Kidney epithelial cell (primary cell): ENCODE measurements around the gene PTCRA. TPM values are rescaled to one million over a fixed set of nuclear protein-coding genes. Genes with fewer than 3 reads are reported as not detected.

Experiments
- DNase-seq: peaks from one replicate; pipeline ENCODE4 v3.0.0-alpha.2; 2010; ENCODE audit warnings: low read depth
- H3K27me3 ChIP-seq: 2 replicates; pipeline ENCODE4 v1.6.0; 2011; ENCODE audit warnings: low read length; ENCODE audit not compliant: control insufficient read depth, insufficient read depth
- H3K36me3 ChIP-seq: 2 replicates; pipeline ENCODE4 v1.5.1; 2011; ENCODE audit warnings: low read length; ENCODE audit not compliant: control insufficient read depth, insufficient read depth
- H3K4me3 ChIP-seq: 2 replicates; pipeline ENCODE4 v1.5.1; 2011; ENCODE audit warnings: low read depth, mild to moderate bottlenecking, control low read depth, low read length
- total RNA-seq: library from RNA; depleted of rRNA; stranded (reverse); fragments of >200 nt; gene quantifications from 2 replicates; pipeline ENCODE4 v1.2.3, GENCODE V29; 2015
- TF ChIP-seq, protein P1 (sequence below): IDR thresholded peaks from 2 replicates; pipeline ENCODE4 v1.5.1; 2011; ENCODE audit warnings: mild to moderate bottlenecking, moderate library complexity, low read length, control low read depth, inconsistent platforms; ENCODE audit not compliant: insufficient read depth, poor library complexity, severe bottlenecking

Gene PTCRA
- total RNA-seq, 1 donor from 2014 or later: not detected

DNA sequence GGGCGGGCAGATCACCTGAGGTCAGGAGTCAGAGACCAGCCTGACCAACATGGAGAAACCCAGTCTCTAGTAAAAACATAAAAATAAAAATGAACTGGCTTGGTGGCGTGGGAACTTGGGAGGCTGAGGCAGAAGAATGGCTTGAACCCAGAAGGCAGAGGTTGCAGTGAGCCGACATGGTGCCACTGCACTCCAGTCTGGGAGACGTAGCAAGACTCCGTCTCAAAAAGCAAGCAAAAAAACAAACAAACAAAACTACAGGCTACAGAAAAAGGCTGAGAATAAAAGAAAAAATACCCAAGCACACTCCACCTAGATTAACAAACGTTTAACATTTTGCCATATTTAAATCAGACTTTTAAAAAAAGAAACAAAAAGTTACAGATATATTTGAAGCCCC lies 5.9 kb downstream of the PTCRA start:
- Histone ChIP-seq H3K4me3 (no peak overlapping the region), H3K36me3 (no peaks in the 10 kb centered on the region), H3K27me3 (peaks cover 2% of the 10 kb centered on the region)
- TF ChIP-seq, protein P1, sequence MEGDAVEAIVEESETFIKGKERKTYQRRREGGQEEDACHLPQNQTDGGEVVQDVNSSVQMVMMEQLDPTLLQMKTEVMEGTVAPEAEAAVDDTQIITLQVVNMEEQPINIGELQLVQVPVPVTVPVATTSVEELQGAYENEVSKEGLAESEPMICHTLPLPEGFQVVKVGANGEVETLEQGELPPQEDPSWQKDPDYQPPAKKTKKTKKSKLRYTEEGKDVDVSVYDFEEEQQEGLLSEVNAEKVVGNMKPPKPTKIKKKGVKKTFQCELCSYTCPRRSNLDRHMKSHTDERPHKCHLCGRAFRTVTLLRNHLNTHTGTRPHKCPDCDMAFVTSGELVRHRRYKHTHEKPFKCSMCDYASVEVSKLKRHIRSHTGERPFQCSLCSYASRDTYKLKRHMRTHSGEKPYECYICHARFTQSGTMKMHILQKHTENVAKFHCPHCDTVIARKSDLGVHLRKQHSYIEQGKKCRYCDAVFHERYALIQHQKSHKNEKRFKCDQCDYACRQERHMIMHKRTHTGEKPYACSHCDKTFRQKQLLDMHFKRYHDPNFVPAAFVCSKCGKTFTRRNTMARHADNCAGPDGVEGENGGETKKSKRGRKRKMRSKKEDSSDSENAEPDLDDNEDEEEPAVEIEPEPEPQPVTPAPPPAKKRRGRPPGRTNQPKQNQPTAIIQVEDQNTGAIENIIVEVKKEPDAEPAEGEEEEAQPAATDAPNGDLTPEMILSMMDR: no peak
- DNase-seq: no peak

DNA sequence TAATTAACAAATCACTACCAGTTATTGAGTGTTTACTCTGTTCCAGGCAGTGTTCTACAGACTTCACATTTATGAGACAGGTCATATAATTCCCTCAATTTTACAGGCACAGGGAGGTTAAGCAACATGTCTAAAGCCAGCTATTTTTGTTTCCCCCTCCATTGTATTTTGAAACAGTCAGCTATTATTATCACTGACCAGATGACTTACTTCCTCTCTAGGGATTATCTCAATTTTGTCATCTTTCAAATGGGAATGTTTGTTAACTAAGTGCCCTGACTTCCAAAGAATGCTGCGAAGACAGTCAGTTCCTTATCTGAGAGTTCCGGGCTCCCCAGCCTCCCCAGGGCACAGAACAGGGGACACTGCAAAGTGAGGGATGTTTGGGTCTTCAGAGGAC lies 7.8 kb downstream of the PTCRA start:
- no peak for DNase-seq
- no peaks in the 10 kb centered on the region for H3K36me3 ChIP-seq
- peaks cover 2% of the 10 kb centered on the region for H3K27me3 ChIP-seq
- TF ChIP-seq, protein P1: no peak
- H3K4me3 ChIP-seq: no peak overlapping the region

DNA sequence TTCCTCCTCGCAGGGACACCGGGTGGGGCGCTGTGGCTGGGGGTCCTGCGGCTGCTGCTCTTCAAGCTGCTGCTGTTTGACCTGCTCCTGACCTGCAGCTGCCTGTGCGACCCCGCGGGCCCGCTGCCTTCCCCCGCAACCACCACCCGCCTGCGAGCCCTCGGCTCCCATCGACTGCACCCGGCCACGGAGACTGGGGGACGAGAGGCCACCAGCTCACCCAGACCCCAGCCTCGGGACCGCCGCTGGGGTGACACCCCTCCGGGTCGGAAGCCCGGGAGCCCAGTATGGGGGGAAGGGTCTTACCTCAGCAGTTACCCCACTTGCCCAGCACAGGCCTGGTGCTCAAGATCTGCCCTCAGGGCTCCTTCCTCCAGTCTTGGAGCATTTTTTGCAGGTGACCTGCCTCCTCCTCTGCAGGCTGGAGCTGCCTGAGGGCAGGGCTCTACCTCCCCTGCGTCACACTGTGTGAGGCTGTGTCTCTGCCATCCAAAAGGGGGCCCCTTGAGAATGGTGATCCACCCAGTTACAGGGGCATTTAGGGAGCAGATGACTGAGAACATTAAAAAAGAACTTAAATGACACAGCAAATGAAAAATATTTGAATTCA lies 9.5 kb downstream of the PTCRA start:
- H3K36me3 ChIP-seq: no peaks in the 10 kb centered on the region
- no peak for DNase-seq
- H3K4me3 ChIP-seq: no peak overlapping the region
- H3K27me3 ChIP-seq: peaks cover 2% of the 10 kb centered on the region
- TF ChIP-seq, protein P1: no peak

DNA sequence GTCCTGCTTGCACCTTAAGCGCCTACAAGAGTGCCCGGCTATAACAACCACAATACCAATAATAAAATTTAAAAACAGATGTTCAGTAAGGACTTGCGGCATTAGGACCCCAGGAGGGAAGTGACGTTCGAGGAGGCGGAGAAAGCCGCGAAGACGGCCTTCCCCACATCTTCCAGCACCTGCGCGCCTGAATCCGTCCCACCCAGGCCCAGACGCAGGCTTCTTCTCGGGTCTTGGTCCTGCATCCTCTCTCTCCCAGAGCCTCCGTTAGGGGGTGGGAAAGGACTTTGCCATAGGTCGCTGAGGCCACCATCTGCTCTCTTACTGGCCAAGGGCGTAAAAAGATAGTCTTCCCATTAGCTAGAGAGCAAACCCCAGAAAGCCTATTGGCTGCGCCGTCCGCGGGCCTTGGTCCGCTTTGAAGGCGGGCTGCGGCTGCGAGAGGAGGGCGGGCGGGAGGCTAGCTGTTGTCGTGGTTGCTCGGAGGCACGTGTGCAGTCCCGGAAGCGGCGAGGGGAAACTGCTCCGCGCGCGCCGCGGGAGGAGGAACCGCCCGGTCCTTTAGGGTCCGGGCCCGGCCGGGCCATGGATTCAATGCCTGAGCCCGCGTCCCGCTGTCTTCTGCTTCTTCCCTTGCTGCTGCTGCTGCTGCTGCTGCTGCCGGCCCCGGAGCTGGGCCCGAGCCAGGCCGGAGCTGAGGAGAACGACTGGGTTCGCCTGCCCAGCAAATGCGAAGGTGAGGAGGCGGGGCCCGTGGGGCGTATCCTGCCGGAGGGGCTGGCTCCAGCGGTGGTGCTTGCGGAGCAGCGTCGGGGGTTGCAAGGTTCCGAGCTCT lies 13.3 kb downstream of the PTCRA start, which contains the start of gene CNPY3:
TSS of gene CNPY3 (plus strand) at position 495 of the 835 bp plus-strand sequence. CDS start at position 586, 91 bp downstream.
- DNase-seq: peak; percentile 96
- TF ChIP-seq, protein P1: no peak
- Histone ChIP-seq H3K4me3 (peak within 1 kb of the TSS; percentile 66), H3K36me3 (no peaks in the 10 kb centered on the region), H3K27me3 (peaks cover 2% of the 10 kb centered on the region)

DNA sequence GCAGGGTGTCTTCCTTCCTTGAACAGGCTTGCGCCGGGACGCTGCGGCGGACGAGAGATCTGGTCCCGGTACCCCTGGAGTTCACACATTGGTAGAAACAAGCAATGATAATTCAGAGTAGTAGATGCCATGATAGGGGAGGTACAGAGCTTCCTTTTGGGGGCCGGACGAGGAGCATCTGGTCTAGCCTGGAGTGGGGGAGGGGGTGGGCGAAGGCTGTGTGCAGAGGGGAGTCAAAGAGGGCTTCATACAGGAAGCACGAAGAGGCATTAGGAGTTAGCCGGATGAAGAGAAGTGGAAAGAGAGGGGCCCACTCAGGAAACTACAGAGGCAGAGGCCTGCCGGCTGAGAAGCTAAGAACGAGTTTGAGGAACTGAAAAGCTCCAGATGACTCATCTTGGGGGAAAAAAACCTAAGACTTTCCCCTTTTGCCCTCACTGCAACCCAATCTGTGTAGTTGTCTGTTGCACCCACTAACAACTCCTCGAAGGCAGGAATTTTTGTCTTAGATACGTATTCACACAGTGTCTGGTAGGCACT lies 14.0 kb downstream of the PTCRA start:
- Histone ChIP-seq H3K27me3 (peaks cover 2% of the 10 kb centered on the region), H3K36me3 (no peaks in the 10 kb centered on the region), H3K4me3 (peak overlapping the region; percentile 66)
- peak; percentile 37 for DNase-seq
- TF ChIP-seq, protein P1: no peak
